ENCODE data around the gene COPS7A. TPM values are rescaled to one million over a fixed set of nuclear protein-coding genes. Genes with fewer than 3 reads are reported as not detected.

COPS7A gene
- total RNA-seq, 1 donor from 2014 or later, result 35.8 TPM

DNA sequence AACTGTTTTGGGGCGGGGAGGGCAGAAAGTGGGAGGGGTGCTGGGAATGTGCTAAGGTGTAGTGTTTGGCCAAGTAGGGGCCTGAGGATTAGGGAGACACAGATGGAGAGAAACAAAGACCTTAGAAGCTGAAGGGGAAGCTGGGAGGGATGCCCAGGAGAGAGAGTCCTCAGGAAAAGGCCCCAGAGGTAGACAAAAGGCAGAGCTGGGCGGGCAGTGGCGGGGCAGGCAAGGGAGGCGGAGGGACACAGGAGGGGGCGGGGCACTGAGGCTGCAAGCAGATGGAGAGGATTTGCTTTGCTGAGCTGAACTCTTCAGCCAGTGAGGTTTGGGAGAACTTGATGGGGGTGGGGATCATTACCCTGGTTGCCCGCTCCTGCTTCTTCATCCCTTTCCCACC lies 45.1 kb downstream of the COPS7A start:
- Mint-ChIP-seq H3K9me3 (no peaks in the 10 kb centered on the region), H3K27me3 (peaks cover 58% of the 10 kb centered on the region), H3K27ac (no peak overlapping the region), H3K36me3 (ENCODE audit: low read depth) (no peaks in the 10 kb centered on the region), H3K4me3 (no peak overlapping the region), H3K4me1 (peaks cover 36% of the 10 kb centered on the region)
- TF ChIP-seq, protein P1, sequence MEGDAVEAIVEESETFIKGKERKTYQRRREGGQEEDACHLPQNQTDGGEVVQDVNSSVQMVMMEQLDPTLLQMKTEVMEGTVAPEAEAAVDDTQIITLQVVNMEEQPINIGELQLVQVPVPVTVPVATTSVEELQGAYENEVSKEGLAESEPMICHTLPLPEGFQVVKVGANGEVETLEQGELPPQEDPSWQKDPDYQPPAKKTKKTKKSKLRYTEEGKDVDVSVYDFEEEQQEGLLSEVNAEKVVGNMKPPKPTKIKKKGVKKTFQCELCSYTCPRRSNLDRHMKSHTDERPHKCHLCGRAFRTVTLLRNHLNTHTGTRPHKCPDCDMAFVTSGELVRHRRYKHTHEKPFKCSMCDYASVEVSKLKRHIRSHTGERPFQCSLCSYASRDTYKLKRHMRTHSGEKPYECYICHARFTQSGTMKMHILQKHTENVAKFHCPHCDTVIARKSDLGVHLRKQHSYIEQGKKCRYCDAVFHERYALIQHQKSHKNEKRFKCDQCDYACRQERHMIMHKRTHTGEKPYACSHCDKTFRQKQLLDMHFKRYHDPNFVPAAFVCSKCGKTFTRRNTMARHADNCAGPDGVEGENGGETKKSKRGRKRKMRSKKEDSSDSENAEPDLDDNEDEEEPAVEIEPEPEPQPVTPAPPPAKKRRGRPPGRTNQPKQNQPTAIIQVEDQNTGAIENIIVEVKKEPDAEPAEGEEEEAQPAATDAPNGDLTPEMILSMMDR (IDR thresholded peaks at IDR 0.05), result no peak
- ATAC-seq (ENCODE audit: low read depth) (no peak), DNase-seq (no peak)
- ChIA-PET POLR2A (no interaction called here), CTCF (no interaction called here)
- intact Hi-C loops (cut with micrococcal nuclease), result no loop called here

DNA sequence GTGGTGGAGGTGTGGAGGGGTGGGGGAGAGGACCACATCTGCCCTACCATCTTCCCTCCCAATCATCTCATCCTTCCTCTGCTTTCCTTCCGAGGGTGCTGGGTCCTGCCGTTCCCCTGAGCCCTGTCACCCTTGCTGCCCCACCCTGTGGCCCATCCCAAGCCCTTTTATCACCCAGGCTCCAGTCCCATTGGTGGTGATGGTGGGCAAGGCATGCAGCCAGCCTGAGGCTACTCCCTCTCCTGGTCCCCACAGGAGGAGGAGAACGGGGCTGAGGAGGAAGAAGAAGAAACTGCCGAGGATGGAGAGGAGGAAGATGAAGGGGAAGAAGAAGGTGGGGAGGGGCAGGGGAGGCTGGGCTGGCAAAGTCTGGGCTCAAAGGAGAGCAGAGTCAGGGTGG lies 45.8 kb downstream of the COPS7A start:
- TF ChIP-seq, protein P1 (IDR thresholded peaks at IDR 0.05), result no peak
- H3K4me1 Mint-ChIP-seq, result peaks cover 30% of the 10 kb centered on the region
- intact Hi-C loops (cut with micrococcal nuclease), result no loop called here
- DNase-seq (no peak), ATAC-seq (ENCODE audit: low read depth) (no peak)
- H3K4me3 Mint-ChIP-seq, result no peak overlapping the region
- ChIA-PET CTCF (no interaction called here), POLR2A (no interaction called here)
- H3K36me3 Mint-ChIP-seq (ENCODE audit: low read depth), result no peaks in the 10 kb centered on the region
- H3K27me3 Mint-ChIP-seq, result peaks cover 60% of the 10 kb centered on the region
- H3K9me3 Mint-ChIP-seq, result no peaks in the 10 kb centered on the region
- no peak overlapping the region for H3K27ac Mint-ChIP-seq

DNA sequence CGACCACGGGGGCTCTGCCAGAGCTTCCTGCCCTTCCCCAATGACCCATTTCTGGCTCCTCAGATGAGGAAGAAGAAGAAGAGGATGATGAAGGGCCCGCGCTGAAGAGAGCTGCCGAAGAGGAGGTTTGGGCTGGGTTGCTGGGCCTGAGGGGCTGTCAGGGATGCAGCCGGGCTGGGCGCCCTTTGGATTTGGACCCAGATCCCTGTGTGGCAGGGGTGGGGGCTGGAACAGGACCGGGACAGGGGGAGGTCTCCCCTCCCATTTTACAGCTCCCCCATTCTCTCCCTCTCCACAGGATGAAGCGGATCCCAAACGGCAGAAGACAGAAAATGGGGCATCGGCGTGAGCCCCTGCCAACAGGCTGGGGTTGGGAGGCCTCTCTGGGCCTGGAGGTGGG lies 46.2 kb downstream of the COPS7A start:
- H3K4me1 Mint-ChIP-seq, result peaks cover 29% of the 10 kb centered on the region
- no peak overlapping the region for H3K4me3 Mint-ChIP-seq
- intact Hi-C loops (cut with micrococcal nuclease), result no loop called here
- POLR2A ChIA-PET, result interaction anchor here (2.4 kb wide), 1 partner anchor 17 kb away, joined by 8 read pairs; the partner anchor contains the start of gene MLF2
- ATAC-seq (ENCODE audit: low read depth) (no peak), DNase-seq (no peak)
- H3K36me3 Mint-ChIP-seq (ENCODE audit: low read depth), result no peaks in the 10 kb centered on the region
- CTCF ChIA-PET, result no interaction called here
- TF ChIP-seq, protein P1 (IDR thresholded peaks at IDR 0.05), result no peak
- H3K27ac Mint-ChIP-seq, result no peak overlapping the region
- H3K9me3 Mint-ChIP-seq, result no peaks in the 10 kb centered on the region
- peaks cover 62% of the 10 kb centered on the region for H3K27me3 Mint-ChIP-seq

DNA sequence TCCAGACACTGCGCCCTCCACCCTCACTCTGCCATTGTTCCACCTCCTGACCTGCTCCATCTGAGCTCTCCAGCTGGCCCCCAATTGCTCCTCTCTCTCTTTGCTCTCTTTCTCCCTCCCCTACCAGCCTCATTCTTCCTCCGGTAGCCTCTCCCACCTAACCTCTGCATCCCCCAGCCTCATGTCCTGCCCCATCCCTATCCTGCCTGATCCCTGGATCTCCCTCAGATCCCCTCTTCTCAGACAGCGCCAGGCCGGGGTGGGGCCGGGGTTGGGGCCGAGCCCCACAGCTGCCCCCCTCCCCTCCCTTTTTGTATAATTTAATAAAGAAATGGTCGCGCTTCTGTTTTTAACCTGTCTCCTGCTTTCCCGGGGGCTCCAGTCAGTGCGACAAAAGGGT lies 46.8 kb downstream of the COPS7A start:
- Mint-ChIP-seq H3K27me3 (peaks cover 63% of the 10 kb centered on the region), H3K4me3 (no peak overlapping the region), H3K9me3 (no peaks in the 10 kb centered on the region), H3K36me3 (ENCODE audit: low read depth) (no peaks in the 10 kb centered on the region), H3K4me1 (peaks cover 24% of the 10 kb centered on the region), H3K27ac (no peak overlapping the region)
- POLR2A ChIA-PET, result interaction anchor here (2.4 kb wide), 1 partner anchor 17 kb away, joined by 8 read pairs; the partner anchor contains the start of gene MLF2
- TF ChIP-seq, protein P1 (IDR thresholded peaks at IDR 0.05), result no peak
- ATAC-seq (ENCODE audit: low read depth), result no peak
- intact Hi-C loops (cut with micrococcal nuclease), result no loop called here
- DNase-seq, result no peak
- CTCF ChIA-PET, result interaction anchor here (1.0 to 1.1 kb wide), 2 partner anchors 17 to 54 kb away, joined by 3 read pairs; no protein-coding TSS in a partner anchor

DNA sequence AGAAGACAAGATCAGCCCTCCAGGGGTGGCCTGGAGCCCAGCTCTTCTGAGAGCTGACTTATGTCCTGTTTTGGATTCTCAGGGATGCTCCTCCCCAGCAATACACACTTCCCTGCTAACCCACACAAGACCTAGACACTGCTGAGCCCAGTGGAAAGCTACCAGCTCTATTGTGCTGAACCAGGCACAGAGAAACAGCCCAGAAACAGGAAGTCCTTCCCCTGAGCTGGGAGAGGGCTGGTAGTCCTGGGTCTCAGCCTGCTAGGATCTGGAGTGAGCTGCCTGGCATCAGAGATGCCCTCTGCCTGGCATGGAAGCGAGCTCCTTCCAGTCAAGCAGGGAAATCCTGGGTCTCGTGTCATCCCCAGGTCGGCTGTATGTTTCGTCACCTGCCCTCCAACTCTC lies 47.2 kb downstream of the COPS7A start:
- ChIA-PET CTCF (interaction anchor here (1.0 to 1.4 kb wide), 3 partner anchors 17 to 53 kb away, joined by 3 read pairs; partner anchors contain the start of gene MLF2), POLR2A (interaction anchor here (2.4 kb wide), 1 partner anchor 18 kb away, joined by 8 read pairs; the partner anchor contains the start of gene MLF2)
- Mint-ChIP-seq H3K27me3 (peaks cover 68% of the 10 kb centered on the region), H3K4me3 (no peak overlapping the region), H3K9me3 (no peaks in the 10 kb centered on the region), H3K36me3 (ENCODE audit: low read depth) (no peaks in the 10 kb centered on the region), H3K4me1 (peaks cover 19% of the 10 kb centered on the region), H3K27ac (no peak overlapping the region)
- ATAC-seq (ENCODE audit: low read depth), result no peak
- TF ChIP-seq, protein P1 (IDR thresholded peaks at IDR 0.05), result no peak
- DNase-seq, result no peak
- intact Hi-C loops (cut with micrococcal nuclease), result no loop called here

All from activated B cell treated with CpG ODN at 0.5 μM for 24 hours (primary cell).